ENCODE results near the gene CTIF. TPM values are rescaled to one million over a fixed set of nuclear protein-coding genes. Genes with fewer than 3 reads are reported as not detected.

CTIF gene
- total RNA-seq, 1 donor from 2014 or later, result 35.1 TPM

DNA sequence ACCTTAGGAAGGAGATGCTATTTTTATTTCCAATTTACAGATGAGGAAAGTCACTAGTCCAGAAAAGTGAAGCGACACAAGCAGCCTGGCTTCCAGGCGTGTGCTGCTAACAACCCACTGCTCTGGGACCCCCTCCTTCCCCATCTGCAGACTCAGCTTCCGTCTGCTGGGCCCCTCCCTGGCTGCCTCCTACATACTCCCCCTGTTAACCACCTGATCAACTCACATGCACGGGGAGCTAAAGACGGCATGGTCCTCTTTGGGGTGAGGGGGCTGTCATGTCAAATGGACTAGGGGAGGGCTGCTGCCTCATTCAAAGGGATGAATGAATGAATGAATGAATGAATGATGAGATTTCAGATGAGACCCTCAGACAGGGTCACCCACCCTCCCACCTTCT lies 184.2 kb downstream of the CTIF start:
- TF ChIP-seq POLR2A (IDR thresholded peaks at IDR 0.05) (no peak), POLR2AphosphoS5 (IDR thresholded peaks at IDR 0.05; ENCODE audit: insufficient read depth in 1 of 2, low read depth in 1 of 2) (no peak)
- TF ChIP-seq, protein P1, sequence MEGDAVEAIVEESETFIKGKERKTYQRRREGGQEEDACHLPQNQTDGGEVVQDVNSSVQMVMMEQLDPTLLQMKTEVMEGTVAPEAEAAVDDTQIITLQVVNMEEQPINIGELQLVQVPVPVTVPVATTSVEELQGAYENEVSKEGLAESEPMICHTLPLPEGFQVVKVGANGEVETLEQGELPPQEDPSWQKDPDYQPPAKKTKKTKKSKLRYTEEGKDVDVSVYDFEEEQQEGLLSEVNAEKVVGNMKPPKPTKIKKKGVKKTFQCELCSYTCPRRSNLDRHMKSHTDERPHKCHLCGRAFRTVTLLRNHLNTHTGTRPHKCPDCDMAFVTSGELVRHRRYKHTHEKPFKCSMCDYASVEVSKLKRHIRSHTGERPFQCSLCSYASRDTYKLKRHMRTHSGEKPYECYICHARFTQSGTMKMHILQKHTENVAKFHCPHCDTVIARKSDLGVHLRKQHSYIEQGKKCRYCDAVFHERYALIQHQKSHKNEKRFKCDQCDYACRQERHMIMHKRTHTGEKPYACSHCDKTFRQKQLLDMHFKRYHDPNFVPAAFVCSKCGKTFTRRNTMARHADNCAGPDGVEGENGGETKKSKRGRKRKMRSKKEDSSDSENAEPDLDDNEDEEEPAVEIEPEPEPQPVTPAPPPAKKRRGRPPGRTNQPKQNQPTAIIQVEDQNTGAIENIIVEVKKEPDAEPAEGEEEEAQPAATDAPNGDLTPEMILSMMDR (IDR thresholded peaks at IDR 0.05), result no peak
- Histone ChIP-seq H3K9me3 (no peaks in the 10 kb centered on the region), H3K36me3 (no peaks in the 10 kb centered on the region), H3K27me3 (no peaks in the 10 kb centered on the region), H3K4me1 (peaks cover 12% of the 10 kb centered on the region), H3K27ac (no peak overlapping the region), H3K4me3 (no peak overlapping the region)
- no peak for DNase-seq (ENCODE audit: extremely low spot score in 2 of 2)
- intact Hi-C loops (cut with DNase I), result no loop called here

DNA sequence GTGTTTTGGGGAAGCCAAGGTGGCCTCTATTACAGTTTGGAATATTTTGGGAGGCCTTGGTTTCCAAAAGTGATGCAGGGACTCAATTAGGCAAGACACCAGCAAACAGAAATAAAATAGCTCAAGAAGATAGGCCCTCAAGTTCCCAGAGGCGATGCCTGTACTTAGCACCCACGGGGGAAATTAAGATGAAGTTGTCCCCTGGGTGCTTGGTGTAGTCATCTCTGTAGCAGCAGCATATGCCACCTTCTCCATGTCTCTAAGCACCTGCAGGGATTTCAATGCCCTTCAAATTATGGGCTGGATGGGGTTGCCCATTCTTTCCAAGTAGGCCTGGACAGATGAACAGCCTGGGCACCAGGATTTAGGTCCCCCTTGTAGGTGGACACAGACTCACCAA lies 185.0 kb downstream of the CTIF start:
- TF ChIP-seq, protein P1 (IDR thresholded peaks at IDR 0.05), result no peak
- TF ChIP-seq POLR2A (IDR thresholded peaks at IDR 0.05) (no peak), POLR2AphosphoS5 (IDR thresholded peaks at IDR 0.05; ENCODE audit: insufficient read depth in 1 of 2, low read depth in 1 of 2) (no peak)
- H3K4me3 ChIP-seq, result no peak overlapping the region
- H3K36me3 ChIP-seq, result no peaks in the 10 kb centered on the region
- H3K27ac ChIP-seq, result no peak overlapping the region
- intact Hi-C loops (cut with DNase I), result no loop called here
- no peak for DNase-seq (ENCODE audit: extremely low spot score in 2 of 2)
- H3K27me3 ChIP-seq, result no peaks in the 10 kb centered on the region
- peaks cover 17% of the 10 kb centered on the region for H3K4me1 ChIP-seq
- H3K9me3 ChIP-seq, result no peaks in the 10 kb centered on the region

DNA sequence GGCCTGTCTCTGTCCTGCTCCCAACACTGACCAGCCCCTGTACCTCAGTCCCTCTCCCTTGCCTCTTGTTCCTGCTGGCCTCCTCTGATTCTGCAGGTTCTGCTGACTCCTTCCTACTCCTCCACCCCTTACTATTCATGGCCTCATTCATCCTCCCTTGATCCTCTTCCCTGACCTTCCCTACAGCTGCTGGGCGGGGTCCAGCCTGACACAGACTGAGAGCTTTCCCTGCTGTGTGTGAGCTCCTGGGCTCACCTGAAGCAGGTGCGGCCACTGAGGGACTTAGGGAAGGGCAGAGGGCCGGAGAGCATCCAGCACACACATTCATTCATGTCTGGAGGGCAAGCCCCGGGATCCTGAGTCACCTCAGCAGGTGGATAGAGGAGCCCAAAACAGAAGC lies 185.6 kb downstream of the CTIF start:
- intact Hi-C loops (cut with DNase I), result no loop called here
- TF ChIP-seq, protein P1 (IDR thresholded peaks at IDR 0.05), result no peak
- TF ChIP-seq POLR2A (IDR thresholded peaks at IDR 0.05) (no peak), POLR2AphosphoS5 (IDR thresholded peaks at IDR 0.05; ENCODE audit: insufficient read depth in 1 of 2, low read depth in 1 of 2) (no peak)
- no peak for DNase-seq (ENCODE audit: extremely low spot score in 2 of 2)
- Histone ChIP-seq H3K4me3 (no peak overlapping the region), H3K9me3 (no peaks in the 10 kb centered on the region), H3K4me1 (peaks cover 17% of the 10 kb centered on the region), H3K36me3 (no peaks in the 10 kb centered on the region), H3K27me3 (no peaks in the 10 kb centered on the region), H3K27ac (no peak overlapping the region)

DNA sequence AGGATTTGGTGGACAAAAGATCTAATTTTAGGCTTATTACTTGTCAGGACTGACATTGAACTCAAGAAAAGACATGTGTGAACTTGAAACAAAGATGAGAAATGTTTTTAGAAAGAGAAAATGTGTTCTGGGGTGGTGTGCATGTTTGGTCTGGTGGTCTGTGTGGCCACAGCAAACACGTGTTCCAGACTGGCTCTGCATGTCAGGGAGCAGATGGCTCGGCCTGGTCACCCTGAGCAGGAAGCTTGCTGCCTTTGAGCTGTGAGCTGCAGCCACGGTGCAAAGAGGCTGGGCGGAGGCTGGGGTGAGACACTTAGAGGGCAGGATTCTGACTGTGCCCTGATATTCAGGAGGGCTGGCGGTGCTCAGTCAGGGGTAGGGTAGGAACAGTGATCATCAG lies 186.1 kb downstream of the CTIF start:
- no peak overlapping the region for H3K27ac ChIP-seq
- intact Hi-C loops (cut with DNase I), result no loop called here
- no peak for DNase-seq (ENCODE audit: extremely low spot score in 2 of 2)
- H3K4me3 ChIP-seq, result no peak overlapping the region
- no peaks in the 10 kb centered on the region for H3K27me3 ChIP-seq
- peaks cover 17% of the 10 kb centered on the region for H3K4me1 ChIP-seq
- no peaks in the 10 kb centered on the region for H3K36me3 ChIP-seq
- TF ChIP-seq, protein P1 (IDR thresholded peaks at IDR 0.05), result no peak
- TF ChIP-seq POLR2AphosphoS5 (IDR thresholded peaks at IDR 0.05; ENCODE audit: insufficient read depth in 1 of 2, low read depth in 1 of 2), result no peak
- no peak for TF ChIP-seq POLR2A (IDR thresholded peaks at IDR 0.05)
- no peaks in the 10 kb centered on the region for H3K9me3 ChIP-seq

DNA sequence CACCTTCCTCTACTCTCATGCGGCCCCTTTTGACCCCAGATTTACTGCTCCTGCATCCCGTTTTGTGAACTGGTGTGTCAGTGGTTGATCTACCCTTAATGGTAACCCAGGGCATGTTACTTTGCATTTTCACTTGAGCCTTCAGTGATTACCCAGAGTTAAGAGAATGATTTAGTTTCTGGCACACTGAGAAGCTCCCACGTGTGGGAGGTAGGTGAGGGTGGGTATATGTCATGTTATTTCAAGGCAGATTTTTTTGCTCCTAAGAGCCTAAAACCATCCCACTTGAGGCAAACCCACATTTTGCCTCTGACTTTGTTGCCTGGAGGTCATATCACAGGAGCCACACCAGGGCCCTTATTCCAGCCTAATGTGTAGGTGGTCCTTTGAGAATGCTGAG lies 186.7 kb downstream of the CTIF start:
- Histone ChIP-seq H3K4me1 (peaks cover 10% of the 10 kb centered on the region), H3K27ac (no peak overlapping the region), H3K36me3 (no peaks in the 10 kb centered on the region), H3K4me3 (no peak overlapping the region), H3K27me3 (no peaks in the 10 kb centered on the region), H3K9me3 (no peaks in the 10 kb centered on the region)
- no peak for TF ChIP-seq POLR2A (IDR thresholded peaks at IDR 0.05)
- TF ChIP-seq, protein P1 (IDR thresholded peaks at IDR 0.05), result no peak
- no peak for TF ChIP-seq POLR2AphosphoS5 (IDR thresholded peaks at IDR 0.05; ENCODE audit: insufficient read depth in 1 of 2, low read depth in 1 of 2)
- no peak for DNase-seq (ENCODE audit: extremely low spot score in 2 of 2)
- intact Hi-C loops (cut with DNase I), result no loop called here
